Liver (tissue), 9 donors: Measurements from ENCODE around the gene TTC33. TPM values are rescaled to one million over a fixed set of nuclear protein-coding genes. Genes with fewer than 3 reads are reported as not detected.
A peak's percentile ranks its signal among the peaks of the same experiment; 100 is the strongest.

Experiments used
- DNase-seq: peaks from one replicate; pipeline ENCODE4 v3.0.0-alpha.2; 2017; ENCODE audit warnings: low spot score
- H3K27ac ChIP-seq, 2 donors: one replicate each; pipeline ENCODE4 v1.7.0; 2013; ENCODE audit warnings: inconsistent platforms in 2 of 2, low read length in 2 of 2, control low read depth in 1 of 2, low read depth in 1 of 2, mild to moderate bottlenecking in 1 of 2
- H3K27me3 ChIP-seq, 4 donors: one replicate each; pipeline versions ENCODE4 v1.6.1 to v1.7.0; 2013; ENCODE audit warnings: low read length in 3 of 4, inconsistent platforms in 1 of 4, mild to moderate bottlenecking in 1 of 4, moderate library complexity in 1 of 4; ENCODE audit not compliant: control insufficient read depth in 4 of 4, insufficient read depth in 4 of 4
- H3K36me3 ChIP-seq, 4 donors: one replicate each; pipeline versions ENCODE4 v1.6.1 to v1.7.0; 2013; ENCODE audit warnings: low read length in 3 of 4, mild to moderate bottlenecking in 3 of 4, low read depth in 1 of 4, moderate library complexity in 1 of 4; ENCODE audit not compliant: control insufficient read depth in 4 of 4, insufficient read depth in 3 of 4
- H3K4me1 ChIP-seq, 4 donors: one replicate each; pipeline versions ENCODE4 v1.6.1 to v1.7.0; 2013; ENCODE audit warnings: low read length in 3 of 4, mild to moderate bottlenecking in 3 of 4, moderate library complexity in 1 of 4; ENCODE audit not compliant: control insufficient read depth in 4 of 4, insufficient read depth in 4 of 4
- H3K4me3 ChIP-seq, 3 donors: one replicate each; pipeline versions ENCODE4 v1.6.1 to v1.7.0; 2013; ENCODE audit warnings: low read length in 3 of 3, control low read depth in 1 of 3, low read depth in 1 of 3, mild to moderate bottlenecking in 1 of 3
- H3K9ac ChIP-seq, 2 donors: one replicate each; pipeline ENCODE4 v1.7.0; 2013; ENCODE audit warnings: low read length in 2 of 2, mild to moderate bottlenecking in 2 of 2, moderate library complexity in 2 of 2, control low read depth in 1 of 2, low read depth in 1 of 2
- H3K9me3 ChIP-seq, 4 donors: one replicate each; pipeline versions ENCODE4 v1.6.1 to v1.7.0; 2013; ENCODE audit warnings: low read length in 3 of 4; ENCODE audit not compliant: control insufficient read depth in 4 of 4
- ATF3 ChIP-seq: IDR thresholded peaks from 2 replicates; pipeline ENCODE4 v1.6.1; 2016; ENCODE audit warnings: antibody characterized with exemption
- CTCF ChIP-seq: fragments of 150-350 bp; IDR thresholded peaks from 2 replicates; pipeline ENCODE4 v1.5.1; 2017; ENCODE audit warnings: improper control_type of control experiment, low read depth, low read length; ENCODE audit not compliant: missing input control
- EGR1 ChIP-seq, 2 donors: IDR thresholded peaks; 2 replicates each; pipeline ENCODE4 v1.6.1; 2016 to 2018; ENCODE audit warnings: antibody characterized with exemption in 2 of 2, low read depth in 2 of 2
- FOXA1 ChIP-seq: IDR thresholded peaks from 2 replicates; pipeline ENCODE4 v1.6.1; 2016; ENCODE audit warnings: antibody characterized with exemption
- FOXA2 ChIP-seq: IDR thresholded peaks from 2 replicates; pipeline ENCODE4 v1.6.1; 2016; ENCODE audit warnings: antibody characterized with exemption
- HNF4A ChIP-seq, 2 donors: conservative IDR thresholded peaks; 2 replicates each; pipeline ENCODE4 v1.6.1; 2016; ENCODE audit warnings: antibody characterized with exemption in 2 of 2, mild to moderate bottlenecking in 2 of 2
- HNF4G ChIP-seq: IDR thresholded peaks from 2 replicates; pipeline ENCODE4 v1.6.1; 2016; ENCODE audit warnings: antibody characterized with exemption
- JUND ChIP-seq, 2 donors: IDR thresholded peaks; 2 replicates each; pipeline ENCODE4 v1.6.1; 2016; ENCODE audit warnings: antibody characterized with exemption in 2 of 2
- MAX ChIP-seq: IDR thresholded peaks from 2 replicates; pipeline ENCODE4 v1.6.1; 2016; ENCODE audit warnings: antibody characterized with exemption
- NR2F2 ChIP-seq: IDR thresholded peaks from 2 replicates; pipeline ENCODE4 v1.6.1; 2016; ENCODE audit warnings: antibody characterized with exemption
- RAD21 ChIP-seq, 2 donors: IDR thresholded peaks; 2 replicates each; pipeline ENCODE4 v1.6.1; 2016; ENCODE audit warnings: antibody characterized with exemption in 2 of 2, mild to moderate bottlenecking in 2 of 2
- REST ChIP-seq: IDR thresholded peaks from 2 replicates; pipeline ENCODE4 v1.6.1; 2016; ENCODE audit warnings: antibody characterized with exemption, mild to moderate bottlenecking
- RXRA ChIP-seq, 2 donors: IDR thresholded peaks; 2 replicates each; pipeline ENCODE4 v1.6.1; 2017 to 2018; ENCODE audit warnings: antibody characterized with exemption in 2 of 2, mild to moderate bottlenecking in 1 of 2
- SP1 ChIP-seq: IDR thresholded peaks from 2 replicates; pipeline ENCODE4 v1.6.1; 2018; ENCODE audit warnings: antibody characterized with exemption, mild to moderate bottlenecking
- YY1 ChIP-seq: IDR thresholded peaks from 2 replicates; pipeline ENCODE4 v1.6.1; 2016; ENCODE audit warnings: antibody characterized with exemption, mild to moderate bottlenecking
- ZBTB33 ChIP-seq: IDR thresholded peaks from 2 replicates; pipeline ENCODE4 v1.6.1; 2016; ENCODE audit warnings: antibody characterized with exemption
- WGBS: extraction: QIAGEN DNeasy Blood & Tissue Kit; methylation state at CpG from one replicate; pipeline ENCODE4 v1.1.7; 2013; 5-methylcytosine and 5-hydroxymethylcytosine counted together
- polyA plus RNA-seq, 2 donors: library from polyadenylated mRNA; stranded (reverse) in 1 of 2; unstranded in 1 of 2; fragments of 200-250 nt in 1 of 2; fragments of >200 nt in 1 of 2; fragmentation: Nextera tagmentation in 1 of 2; extraction: Ambion mirVana in 1 of 2; gene quantifications; one replicate each; pipeline versions ENCODE4 v1.2.1 to v1.2.3, GENCODE V29; 2013 to 2015
- total RNA-seq, 2 donors: library from RNA; depleted of rRNA; stranded (reverse); fragments of >200 nt; gene quantifications; one replicate each; pipeline ENCODE4 v1.2.3, GENCODE V29; 2014
- donor health status: healthy.
- donor health status: healthy.
- donor health status: healthy.
- donor health status: healthy.
- donor health status: healthy.

Gene TTC33
- total and polyA plus RNA-seq, 4 donors: 4.3 to 12.0 (median 7.6) TPM

GRCh38 chr5:40501711-40502444 is 253.9 kb downstream of the TTC33 start:
- Histone ChIP-seq H3K4me3 (no peak overlapping the region), H3K27me3 (peaks cover 0 to 2% (median 0%) of the 10 kb centered on the region in 4 donors), H3K9ac (no peak overlapping the region), H3K4me1 (no peaks in the 10 kb centered on the region), H3K36me3 (no peaks in the 10 kb centered on the region), H3K9me3 (no peaks in the 10 kb centered on the region), H3K27ac (peak overlapping the region in 1 of 2 donors; percentile 12)
- WGBS: 84% methylated on average over 4 of the region's 4 CpGs
- DNase-seq: no peak
- TF ChIP-seq RAD21 (IDR thresholded peaks at IDR 0.05): no peak
- no peak for TF ChIP-seq FOXA2
- no peak for TF ChIP-seq REST
- no peak for TF ChIP-seq JUND (IDR thresholded peaks at IDR 0.05)
- TF ChIP-seq MAX: no peak
- no peak for TF ChIP-seq ATF3
- TF ChIP-seq EGR1 (IDR thresholded peaks at IDR 0.05; ENCODE audit: low read depth in 2 of 2): no peak
- TF ChIP-seq FOXA1: no peak
- no peak for TF ChIP-seq YY1
- TF ChIP-seq HNF4A (conservative IDR thresholded peaks at IDR 0.05): no peak
- no peak for TF ChIP-seq RXRA (IDR thresholded peaks at IDR 0.05)
- no peak for TF ChIP-seq HNF4G
- TF ChIP-seq CTCF: no peak
- no peak for TF ChIP-seq NR2F2
- TF ChIP-seq SP1: no peak
- TF ChIP-seq ZBTB33: no peak
